ENCODE measurements around the gene DNAAF8.

Gene DNAAF8

DNA sequence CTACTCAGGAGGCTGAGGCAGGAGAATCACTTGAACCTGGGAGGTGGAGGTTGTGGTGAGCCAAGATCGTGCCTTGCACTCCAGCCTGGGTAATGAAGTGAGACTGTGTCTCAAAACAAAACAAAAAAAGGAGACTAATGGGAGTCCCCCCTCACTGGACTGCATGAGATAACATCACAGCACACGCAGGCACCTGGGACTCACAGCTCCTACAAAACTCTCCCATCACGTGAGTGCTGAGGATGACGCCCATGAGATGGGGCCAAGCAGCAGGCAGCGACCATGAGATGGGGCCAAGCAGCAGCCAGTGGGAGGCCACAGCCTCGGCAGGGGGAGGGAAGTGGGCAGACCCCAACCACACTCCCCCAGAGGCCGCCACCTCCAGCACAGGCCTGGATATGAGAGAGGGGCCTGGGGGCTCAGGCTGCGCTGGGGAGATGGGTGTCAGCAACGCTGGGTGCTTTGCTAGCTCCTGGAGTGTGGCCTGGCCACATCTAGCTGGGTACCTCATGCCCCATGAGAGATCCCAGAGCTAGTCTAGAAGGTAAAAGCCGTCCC is 15.4 kb downstream of the DNAAF8 start:
- peak; percentile 75 for DNase-seq (ENCODE audit: low spot score)
- TF ChIP-seq CTCF (IDR thresholded peaks at IDR 0.05; ENCODE audit: borderline replicate concordance, control extremely low read depth, extremely low read depth, insufficient read depth, missing control alignments) = no peak
- in situ Hi-C loops (cut with MboI; ENCODE audit: low sequenced_read_pairs, unreplicated experiment) = no loop called here

DNA sequence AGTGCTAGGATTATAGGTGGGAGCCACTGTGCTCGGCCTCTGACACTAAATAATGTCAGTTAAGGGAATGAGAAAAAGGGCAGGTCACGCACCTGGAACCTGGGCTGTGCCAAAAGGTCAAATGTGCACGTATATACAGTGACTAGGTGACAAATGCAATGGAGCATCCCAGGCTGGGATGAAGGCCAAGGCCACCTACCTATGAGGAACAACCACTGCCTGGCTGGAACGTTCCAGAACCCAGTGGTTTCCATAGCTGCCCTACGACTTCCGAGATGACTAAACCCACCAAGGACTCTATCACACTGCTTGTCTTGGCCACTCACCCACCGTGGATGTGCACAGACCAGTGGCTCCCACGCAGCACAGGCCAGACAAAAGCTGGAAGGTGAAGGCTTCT is 16.6 kb downstream of the DNAAF8 start:
- DNase-seq (ENCODE audit: low spot score) = no peak
- TF ChIP-seq CTCF (IDR thresholded peaks at IDR 0.05; ENCODE audit: borderline replicate concordance, control extremely low read depth, extremely low read depth, insufficient read depth, missing control alignments) = no peak
- in situ Hi-C loops (cut with MboI; ENCODE audit: low sequenced_read_pairs, unreplicated experiment) = no loop called here

GRCh38 chr16:4752351-4753100 is 18.2 kb downstream of the DNAAF8 start:
- no peak for TF ChIP-seq CTCF (IDR thresholded peaks at IDR 0.05; ENCODE audit: borderline replicate concordance, control extremely low read depth, extremely low read depth, insufficient read depth, missing control alignments)
- DNase-seq (ENCODE audit: low spot score) = no peak
- in situ Hi-C loops (cut with MboI; ENCODE audit: low sequenced_read_pairs, unreplicated experiment) = no loop called here

GRCh38 chr16:4753227-4753626 is 18.9 kb downstream of the DNAAF8 start:
- in situ Hi-C loops (cut with MboI; ENCODE audit: low sequenced_read_pairs, unreplicated experiment) = no loop called here
- DNase-seq (ENCODE audit: low spot score) = no peak
- TF ChIP-seq CTCF (IDR thresholded peaks at IDR 0.05; ENCODE audit: borderline replicate concordance, control extremely low read depth, extremely low read depth, insufficient read depth, missing control alignments) = no peak

DNA sequence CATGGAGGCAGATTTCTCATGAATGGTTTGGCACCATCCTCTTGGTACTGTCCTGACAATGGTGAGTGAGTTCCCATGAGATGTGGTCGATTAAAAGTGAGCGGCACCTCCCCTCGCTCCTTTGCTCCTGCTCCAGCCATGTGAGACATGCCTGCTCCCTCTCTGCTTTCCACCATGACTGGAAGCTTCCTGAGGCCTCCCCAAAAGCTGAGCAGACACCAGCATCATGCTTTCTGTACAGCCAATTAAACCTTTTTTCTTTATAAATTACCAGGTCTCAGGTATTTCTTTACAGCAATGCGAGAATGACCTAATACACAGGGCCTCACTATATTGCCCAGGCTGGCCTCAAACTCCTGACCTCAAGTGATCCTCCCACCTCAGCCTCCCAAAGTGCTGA is 20.5 kb downstream of the DNAAF8 start:
- in situ Hi-C loops (cut with MboI; ENCODE audit: low sequenced_read_pairs, unreplicated experiment) = no loop called here

GRCh38 chr16:4755687-4756086 is 21.4 kb downstream of the DNAAF8 start:
- TF ChIP-seq CTCF (IDR thresholded peaks at IDR 0.05; ENCODE audit: borderline replicate concordance, control extremely low read depth, extremely low read depth, insufficient read depth, missing control alignments) = no peak
- in situ Hi-C loops (cut with MboI; ENCODE audit: low sequenced_read_pairs, unreplicated experiment) = no loop called here
- no peak for DNase-seq (ENCODE audit: low spot score)

More for the DNA sequence above, 20.5 kb downstream of the DNAAF8 start:
- TF ChIP-seq CTCF (IDR thresholded peaks at IDR 0.05; ENCODE audit: borderline replicate concordance, control extremely low read depth, extremely low read depth, insufficient read depth, missing control alignments) = no peak
- no peak for DNase-seq (ENCODE audit: low spot score)
